Stomach (tissue), 4 donors: ENCODE measurements around the gene NEUROG2.

Experiments used
- CTCF ChIP-seq, 7 experiments: fragments of 450-650 bp in 4 of 7; fragments of 200-600 bp in 3 of 7; sonication (generic) in 3 of 7; IDR thresholded peaks; one replicate each; pipeline ENCODE4 v1.5.1; 2016 to 2019; ENCODE audit warnings: antibody characterized with exemption in 7 of 7, control low read depth in 2 of 7, mild to moderate bottlenecking in 1 of 7
- POLR2A ChIP-seq, 4 donors: fragments of 450-650 bp; IDR thresholded peaks; one replicate each; pipeline ENCODE4 v1.6.1; 2016; ENCODE audit warnings: antibody characterized with exemption in 4 of 4, control low read depth in 2 of 4, mild to moderate bottlenecking in 1 of 4, moderate library complexity in 1 of 4

- TF ChIP-seq CTCF (IDR thresholded peaks at IDR 0.05), result no peak
- TF ChIP-seq POLR2A (IDR thresholded peaks at IDR 0.05), result no peak
Measured at GRCh38 chr4:112516471-112517066, 589 bp upstream of the NEUROG2 start.
